Aorta (tissue), 5 donors: ENCODE data around the gene RASGRF2. TPM values are rescaled to one million over a fixed set of nuclear protein-coding genes. Genes with fewer than 3 reads are reported as not detected.

ENCODE experiments used
- ATAC-seq: fragments of 200-7000 bp; cut with Tn5 transposase; one replicate; pipeline ENCODE4 v1.9.1; 2022; ENCODE audit warnings: moderate library complexity; ENCODE audit not compliant: low FRiP score
- DNase-seq, 2 donors: peaks; one replicate each; pipeline ENCODE4 v3.0.0-alpha.2; 2020
- H3K27ac ChIP-seq, 2 donors: one replicate each; pipeline ENCODE4 v1.5.1; 2013; ENCODE audit warnings: low read length in 2 of 2, mild to moderate bottlenecking in 2 of 2, moderate library complexity in 2 of 2, control low read depth in 1 of 2, inconsistent platforms in 1 of 2, low read depth in 1 of 2
- H3K27me3 ChIP-seq, 2 donors: one replicate each; pipeline ENCODE4 v1.6.1; 2013; ENCODE audit warnings: control low read depth in 1 of 2, low read length in 1 of 2, mild to moderate bottlenecking in 1 of 2, moderate library complexity in 1 of 2; ENCODE audit not compliant: insufficient read depth in 2 of 2, control insufficient read depth in 1 of 2
- H3K36me3 ChIP-seq, 2 donors: one replicate each; pipeline ENCODE4 v1.6.1; 2013; ENCODE audit warnings: control low read depth in 1 of 2, low read length in 1 of 2, mild to moderate bottlenecking in 1 of 2; ENCODE audit not compliant: insufficient read depth in 2 of 2, control insufficient read depth in 1 of 2
- H3K4me1 ChIP-seq, 2 donors: one replicate each; pipeline ENCODE4 v1.6.1; 2013; ENCODE audit warnings: low read length in 2 of 2, control low read depth in 1 of 2, mild to moderate bottlenecking in 1 of 2, moderate library complexity in 1 of 2; ENCODE audit not compliant: insufficient read depth in 2 of 2, control insufficient read depth in 1 of 2
- H3K4me3 ChIP-seq, 2 donors: one replicate each; pipeline ENCODE4 v1.5.1; 2013; ENCODE audit warnings: low read length in 2 of 2, control low read depth in 1 of 2, mild to moderate bottlenecking in 1 of 2
- H3K9me3 ChIP-seq: one replicate; pipeline ENCODE4 v1.6.1; 2013; ENCODE audit warnings: mild to moderate bottlenecking, low read length; ENCODE audit not compliant: control insufficient read depth
- WGBS, 2 donors: extraction: QIAGEN DNeasy Blood & Tissue Kit; methylation state at CpG; one replicate each; pipeline ENCODE4 v1.1.7; 2013; 5-methylcytosine and 5-hydroxymethylcytosine counted together
- intact Hi-C, 2 donors: fragments of 100-400 bp; cut with DNase I; formaldehyde crosslinking; loops; one replicate each; pipeline versions ENCODE4 v1.14.2 to v1.15.0; 2022
- polyA plus RNA-seq, 2 donors: library from polyadenylated mRNA; stranded (reverse); fragments of 200-250 nt; gene quantifications; one replicate each; pipeline ENCODE4 v1.2.3, GENCODE V29; 2013
- total RNA-seq, 2 donors: library from RNA; stranded (reverse); fragmentation: NEBNext Ultra II Directional; extraction: Animal tissue kit (Norgen Biotek cat#: 25700); gene quantifications; one replicate each; pipeline ENCODE4 v1.2.1, GENCODE V29; 2021
- donor health status: healthy with polysubstance abuse.
- donor health status: Bipolar disorder and iron deficiency.
- donor health status: DM: no; HTN: no; CAD: no.
- donor health status: DM: no; HTN: no; CAD: no.
- donor health status: DM: yes; HTN: yes; CAD: no.

Gene RASGRF2
- total and polyA plus RNA-seq, 4 donors = 2.3 to 17.4 (median 5.7) TPM

GRCh38 chr5:81219389-81219788, 259.2 kb downstream of the RASGRF2 start:
- Histone ChIP-seq H3K9me3 (no peaks in the 10 kb centered on the region), H3K4me1 (no peaks in the 10 kb centered on the region), H3K27me3 (no peaks in the 10 kb centered on the region), H3K27ac (no peak overlapping the region), H3K36me3 (no peaks in the 10 kb centered on the region), H3K4me3 (no peak overlapping the region)
- WGBS, 2 donors = 97 to 98% methylated on average over 3 of the region's 3 CpGs
- intact Hi-C loops = no loop called here
- ATAC-seq (no peak), DNase-seq (no peak)

- Histone ChIP-seq H3K4me3 (no peak overlapping the region), H3K9me3 (no peaks in the 10 kb centered on the region), H3K36me3 (no peaks in the 10 kb centered on the region), H3K4me1 (no peaks in the 10 kb centered on the region), H3K27me3 (no peaks in the 10 kb centered on the region), H3K27ac (no peak overlapping the region)
- ATAC-seq (no peak), DNase-seq (no peak)
- intact Hi-C loops = no loop called here
Measured at GRCh38 chr5:81222285-81222684, 262.1 kb downstream of the RASGRF2 start.

- intact Hi-C loops = no loop called here
- no peaks in the 10 kb centered on the region for H3K4me1 ChIP-seq
- H3K27me3 ChIP-seq = no peaks in the 10 kb centered on the region
- no peak overlapping the region for H3K27ac ChIP-seq
- DNase-seq (no peak), ATAC-seq (no peak)
- H3K36me3 ChIP-seq = no peaks in the 10 kb centered on the region
- no peaks in the 10 kb centered on the region for H3K9me3 ChIP-seq
- no peak overlapping the region for H3K4me3 ChIP-seq
- WGBS, 2 donors = 91 to 94% methylated on average over 8 of the region's 8 CpGs
Measured at GRCh38 chr5:81225463-81225862, 265.3 kb downstream of the RASGRF2 start.

DNA sequence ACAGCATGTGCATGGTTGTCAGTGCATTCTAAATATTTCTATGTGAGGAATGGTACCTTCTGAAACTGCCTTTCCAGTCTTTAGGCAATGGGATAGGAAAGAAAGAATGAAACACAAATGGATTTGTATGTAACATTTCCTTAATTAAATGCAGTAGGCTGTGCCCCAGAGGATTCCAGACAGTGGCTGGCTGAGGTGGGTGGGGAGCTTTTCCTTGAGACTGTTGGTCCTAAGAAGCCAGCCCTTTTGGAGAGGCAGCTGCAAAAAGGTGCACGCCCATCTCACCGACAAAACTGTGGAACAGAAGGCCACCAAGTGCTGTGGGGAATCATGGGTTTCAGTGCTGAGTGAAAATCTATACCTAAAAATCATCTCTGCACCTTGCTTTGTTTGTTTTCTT, 266.1 kb downstream of the RASGRF2 start:
- H3K36me3 ChIP-seq = no peaks in the 10 kb centered on the region
- WGBS, 2 donors = 77 to 90% methylated on average over 2 of the region's 2 CpGs
- H3K4me1 ChIP-seq = no peaks in the 10 kb centered on the region
- no peak overlapping the region for H3K4me3 ChIP-seq
- no peaks in the 10 kb centered on the region for H3K27me3 ChIP-seq
- no peak for ATAC-seq
- H3K27ac ChIP-seq = no peak overlapping the region
- intact Hi-C loops = no loop called here
- DNase-seq = no peak
- H3K9me3 ChIP-seq = no peaks in the 10 kb centered on the region

GRCh38 chr5:81226949-81227348, 266.8 kb downstream of the RASGRF2 start:
- Histone ChIP-seq H3K27ac (no peak overlapping the region), H3K4me1 (no peaks in the 10 kb centered on the region), H3K27me3 (no peaks in the 10 kb centered on the region), H3K9me3 (no peaks in the 10 kb centered on the region), H3K4me3 (no peak overlapping the region), H3K36me3 (no peaks in the 10 kb centered on the region)
- WGBS, 2 donors = 61 to 87% methylated on average over 1 of the region's 1 CpG
- ATAC-seq = no peak
- DNase-seq = no peak
- intact Hi-C loops = no loop called here

DNA sequence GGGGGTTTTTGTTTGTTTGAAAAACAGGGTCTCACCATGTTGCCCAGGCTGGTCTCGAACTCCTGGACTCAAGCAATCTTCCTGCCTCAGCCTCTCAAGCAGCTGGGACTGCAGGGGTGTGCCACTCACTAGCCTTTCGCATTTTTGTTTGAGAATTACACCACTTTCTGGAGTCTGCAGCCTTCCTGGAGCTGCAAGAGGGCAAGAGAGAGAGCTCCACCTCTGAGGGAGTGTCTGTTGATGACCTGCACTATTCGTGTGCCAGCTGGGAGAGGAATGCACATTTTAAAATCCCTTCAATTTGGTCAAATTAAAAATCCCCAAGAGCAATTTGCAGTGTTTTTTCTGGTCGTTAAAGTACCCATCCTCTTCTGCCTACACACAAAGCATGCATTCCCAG, 267.9 kb downstream of the RASGRF2 start:
- intact Hi-C loops = no loop called here
- DNase-seq = no peak
- no peak for ATAC-seq

GRCh38 chr5:81230416-81230815, 270.3 kb downstream of the RASGRF2 start:
- Histone ChIP-seq H3K36me3 (no peaks in the 10 kb centered on the region), H3K4me3 (no peak overlapping the region), H3K9me3 (no peaks in the 10 kb centered on the region), H3K27me3 (no peaks in the 10 kb centered on the region), H3K4me1 (no peaks in the 10 kb centered on the region), H3K27ac (no peak overlapping the region)
- DNase-seq (no peak), ATAC-seq (no peak)
- 89 to 93% methylated on average over 8 of the region's 8 CpGs for WGBS, 2 donors
- intact Hi-C loops = loop anchor here in 1 of 2 donors (5.0 to 10.0 kb wide), 3 partner anchors 72 to 624 kb away; partner anchors contain the start of genes SSBP2 and ZCCHC9

More for the DNA sequence above, 267.9 kb downstream of the RASGRF2 start:
- Histone ChIP-seq H3K4me1 (no peaks in the 10 kb centered on the region), H3K27ac (no peak overlapping the region), H3K4me3 (no peak overlapping the region), H3K9me3 (no peaks in the 10 kb centered on the region), H3K36me3 (no peaks in the 10 kb centered on the region), H3K27me3 (no peaks in the 10 kb centered on the region)
- 67 to 70% methylated on average over 4 of the region's 4 CpGs for WGBS, 2 donors

DNA sequence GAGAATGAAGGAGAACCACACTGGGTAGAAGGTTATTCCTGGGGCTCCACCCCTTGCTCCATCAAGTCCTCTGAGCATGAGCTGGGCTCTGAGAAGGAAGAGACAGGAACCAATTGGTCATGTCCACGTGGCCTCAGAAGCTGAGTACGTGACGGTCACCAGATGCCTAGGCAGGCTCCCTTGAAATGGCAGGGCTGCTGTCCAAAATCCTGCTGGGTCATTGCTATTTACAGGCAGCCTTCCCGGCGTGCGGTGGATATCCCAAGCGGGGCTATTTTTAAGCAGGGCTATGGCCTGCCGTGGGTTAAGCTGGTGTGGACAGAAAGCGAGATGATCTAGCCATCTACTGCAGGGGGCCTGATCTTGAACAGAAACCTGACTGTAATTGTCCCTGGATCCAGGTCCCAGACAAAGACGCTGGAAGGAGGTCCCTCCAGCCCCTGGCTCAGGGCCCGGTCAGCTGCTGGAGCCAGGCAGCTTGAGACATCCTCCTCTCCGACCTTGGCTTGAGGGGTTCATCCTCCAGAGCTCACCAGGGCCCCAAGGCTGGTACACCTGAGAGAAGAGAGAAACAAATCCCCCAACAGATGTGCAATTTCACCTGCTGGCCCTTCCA, 272.4 kb downstream of the RASGRF2 start:
- intact Hi-C loops = loop anchor here (2.0 to 10.0 kb wide), 4 partner anchors 68 to 622 kb away; partner anchors contain the start of genes ZCCHC9 (in 2 of the 2) and SSBP2 (in 1 of the 2)
- 6% methylated on average over 12 of the region's 12 CpGs for WGBS, 2 donors
- Histone ChIP-seq H3K27ac (peak overlapping the region; percentile 73 to 92), H3K27me3 (no peaks in the 10 kb centered on the region), H3K4me3 (peak overlapping the region; percentile 5 to 29), H3K9me3 (no peaks in the 10 kb centered on the region), H3K4me1 (no peaks in the 10 kb centered on the region), H3K36me3 (no peaks in the 10 kb centered on the region)
- ATAC-seq = peak; percentile 86
- DNase-seq = peak; percentile 90 to 92

DNA sequence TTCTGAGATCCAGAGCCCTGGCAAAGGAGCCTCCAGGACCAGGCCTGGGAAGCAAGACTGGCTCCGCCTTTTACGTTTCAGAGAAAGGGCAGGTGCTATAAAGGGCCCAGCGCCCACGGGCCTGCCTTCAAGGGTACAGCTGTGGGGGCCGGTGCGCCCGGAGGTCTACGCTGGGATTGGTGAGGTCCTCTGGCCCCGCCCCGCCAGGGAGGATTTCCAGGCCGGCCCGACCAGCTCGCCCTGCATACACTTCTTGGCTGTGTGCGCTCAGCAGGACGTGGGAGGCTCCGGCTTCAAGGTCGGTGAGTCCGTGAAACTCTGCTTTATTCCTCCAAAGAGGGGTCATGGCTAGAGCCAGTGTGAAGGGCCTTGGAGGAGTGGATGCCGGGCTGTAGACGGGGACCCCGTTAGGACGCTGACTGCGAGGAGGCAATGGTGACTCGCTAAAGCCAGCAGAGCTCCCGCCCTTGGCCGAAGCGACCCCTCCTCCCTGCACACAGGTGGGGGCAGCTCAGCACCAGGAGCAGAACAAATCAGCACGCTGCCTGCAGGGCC, 273.0 kb downstream of the RASGRF2 start, which contains the start of gene CKMT2:
TSS of gene CKMT2 (plus strand) at position 243 of the 555 bp plus-strand sequence. CDS start 17,811 bp downstream, outside the sequence.
- Histone ChIP-seq H3K36me3 (no peaks in the 10 kb centered on the region), H3K27me3 (no peaks in the 10 kb centered on the region), H3K4me3 (peak within 1 kb of the TSS; percentile 5 to 29), H3K27ac (peak within 1 kb of the TSS; percentile 73 to 92), H3K4me1 (no peaks in the 10 kb centered on the region), H3K9me3 (no peaks in the 10 kb centered on the region)
- DNase-seq (peak; percentile 90 to 94), ATAC-seq (peak; percentile 90)
- WGBS, 2 donors = 2 to 3% methylated on average over 28 of the region's 28 CpGs
- intact Hi-C loops = loop anchor here (2.0 to 10.0 kb wide), 4 partner anchors 68 to 622 kb away; partner anchors contain the start of genes ZCCHC9 (in 2 of the 2) and SSBP2 (in 1 of the 2)
